Measurements from ENCODE around the gene KPNA4.
"Not testable (repeated sequence)": the region's sequence is repeated elsewhere in the genome, so short reads cannot be mapped to it uniquely, and the experiment has no call there.

The KPNA4 gene

DNA sequence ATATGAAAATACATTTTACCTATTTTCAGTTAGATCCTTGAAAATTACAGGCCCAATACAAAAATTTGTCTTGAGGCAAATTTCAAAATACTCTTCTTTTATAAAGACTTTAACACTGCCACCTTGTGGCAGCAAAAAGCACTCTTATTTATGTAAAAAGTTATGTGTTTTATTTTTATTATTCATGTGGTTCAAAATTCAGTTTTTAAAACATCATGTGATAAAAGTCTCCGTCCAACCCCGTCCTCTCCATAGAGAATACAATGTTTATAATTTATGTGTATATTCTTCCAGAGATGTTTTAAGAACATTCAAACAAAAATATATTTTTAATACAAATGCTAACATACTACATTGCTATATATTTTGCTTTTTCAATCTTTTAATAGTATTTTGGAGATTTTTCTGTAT, 78.9 kb downstream of the KPNA4 start:
- no peak for DNase-seq (ENCODE audit: low read depth in 2 of 2)

GRCh38 chr3:160482796-160483195, 82.6 kb downstream of the KPNA4 start:
- no peak for DNase-seq (ENCODE audit: low read depth in 2 of 2)

DNA sequence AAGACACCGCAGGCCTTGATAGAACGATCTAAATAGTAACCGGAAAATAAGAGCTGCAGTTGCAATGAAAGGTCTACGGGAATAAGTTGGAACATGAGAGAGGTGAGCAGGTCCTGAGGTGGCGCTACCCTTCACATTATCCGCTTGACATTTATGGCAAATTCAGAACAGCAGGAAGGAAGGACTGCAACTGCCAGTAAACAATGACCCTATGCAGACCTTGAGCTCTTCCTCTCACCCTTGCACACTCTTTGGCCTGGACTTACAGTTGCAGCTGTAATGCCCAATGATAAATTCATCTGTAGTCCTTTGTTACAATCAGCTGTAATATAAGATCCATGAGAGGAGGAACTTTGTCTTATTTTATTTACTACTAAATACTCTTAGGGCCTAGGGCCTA, 83.5 kb downstream of the KPNA4 start:
- no peak for DNase-seq (ENCODE audit: low read depth in 2 of 2)

- DNase-seq (ENCODE audit: low read depth in 2 of 2): no peak
These were observed 84.4 kb downstream of the KPNA4 start for GRCh38 chr3:160480931-160481330.

- no peak for DNase-seq (ENCODE audit: low read depth in 2 of 2)
These were observed 86.0 kb downstream of the KPNA4 start for GRCh38 chr3:160479376-160479775.

DNA sequence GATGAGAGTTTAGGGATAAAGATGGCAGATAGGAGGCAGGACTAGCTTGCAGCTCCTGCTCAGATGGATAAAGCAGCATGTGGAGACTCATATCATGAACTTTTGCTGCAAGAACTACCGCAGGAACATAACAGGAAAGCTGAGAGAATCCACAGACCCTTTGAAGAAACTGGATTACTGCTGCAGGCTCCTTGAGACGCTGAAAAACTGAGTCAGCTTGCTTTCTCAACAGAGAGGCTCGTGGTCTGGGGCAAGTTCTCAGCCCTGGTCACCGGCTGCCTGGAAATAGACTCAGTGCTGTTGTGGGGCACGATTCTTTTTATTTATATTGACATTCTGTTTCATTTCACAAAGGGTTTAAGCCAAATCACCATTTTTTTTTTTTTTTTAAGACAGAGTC, 87.0 kb downstream of the KPNA4 start:
- DNase-seq (ENCODE audit: low read depth in 2 of 2): no peak

DNA sequence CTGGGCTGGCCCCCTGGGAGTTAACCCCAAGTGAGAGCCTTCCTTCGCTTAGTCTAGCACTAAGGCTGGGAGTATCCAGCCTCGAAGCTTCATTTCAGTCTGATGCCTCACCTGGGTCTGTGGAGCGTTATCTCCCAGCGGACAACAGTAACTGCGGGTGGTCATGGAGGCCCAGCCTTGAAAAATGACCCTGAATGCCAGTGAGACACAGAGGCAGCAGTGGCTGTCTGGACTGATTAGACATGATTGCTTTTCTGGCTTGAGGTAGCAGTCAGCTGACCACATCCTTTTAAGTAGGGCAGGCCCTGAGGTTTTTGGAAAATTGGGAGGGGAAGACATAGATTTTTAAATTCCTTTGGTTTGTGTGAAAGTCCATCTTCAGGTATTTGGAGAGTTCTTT, 87.6 kb downstream of the KPNA4 start:
- DNase-seq (ENCODE audit: low read depth in 2 of 2): no peak

GRCh38 chr3:160475884-160476283, 89.5 kb downstream of the KPNA4 start:
- DNase-seq (ENCODE audit: low read depth in 2 of 2): no peak

GRCh38 chr3:160475153-160475552, 90.2 kb downstream of the KPNA4 start:
- no peak for DNase-seq (ENCODE audit: low read depth in 2 of 2)

- no peak for DNase-seq (ENCODE audit: low read depth in 2 of 2)
These were observed 90.9 kb downstream of the KPNA4 start for GRCh38 chr3:160474416-160474838.

- no peak for DNase-seq (ENCODE audit: low read depth in 2 of 2)
These were observed 91.4 kb downstream of the KPNA4 start for GRCh38 chr3:160473978-160474377.

- DNase-seq (ENCODE audit: low read depth in 2 of 2): no peak
These were observed 92.2 kb downstream of the KPNA4 start for GRCh38 chr3:160473221-160473620.

DNA sequence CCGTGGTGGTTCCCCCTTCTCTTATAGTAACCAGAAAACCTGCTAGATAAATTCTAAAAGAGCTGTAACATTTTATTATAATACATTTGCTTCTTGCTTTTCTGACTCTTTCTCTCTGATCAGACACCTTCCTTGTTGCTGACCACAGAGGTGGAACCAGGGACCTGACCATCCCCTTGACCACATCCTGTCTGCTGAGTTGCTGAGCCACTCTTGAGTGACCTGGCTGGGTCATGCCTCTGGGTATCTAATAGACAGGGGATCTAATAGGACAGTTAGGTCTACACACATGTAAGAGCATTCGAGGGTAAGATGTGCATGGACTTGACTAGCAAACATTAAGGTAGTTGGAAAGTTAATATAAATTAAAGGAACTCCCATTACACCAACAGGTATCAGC, 93.0 kb downstream of the KPNA4 start:
- no peak for DNase-seq (ENCODE audit: low read depth in 2 of 2)

GRCh38 chr3:160471892-160472291, 93.5 kb downstream of the KPNA4 start:
- DNase-seq (ENCODE audit: low read depth in 2 of 2): no peak

- DNase-seq (ENCODE audit: low read depth in 2 of 2): no peak
These were observed 95.2 kb downstream of the KPNA4 start for GRCh38 chr3:160470181-160470580.

- no peak for DNase-seq (ENCODE audit: low read depth in 2 of 2)
These were observed 100.4 kb downstream of the KPNA4 start for GRCh38 chr3:160464971-160465370.

DNA sequence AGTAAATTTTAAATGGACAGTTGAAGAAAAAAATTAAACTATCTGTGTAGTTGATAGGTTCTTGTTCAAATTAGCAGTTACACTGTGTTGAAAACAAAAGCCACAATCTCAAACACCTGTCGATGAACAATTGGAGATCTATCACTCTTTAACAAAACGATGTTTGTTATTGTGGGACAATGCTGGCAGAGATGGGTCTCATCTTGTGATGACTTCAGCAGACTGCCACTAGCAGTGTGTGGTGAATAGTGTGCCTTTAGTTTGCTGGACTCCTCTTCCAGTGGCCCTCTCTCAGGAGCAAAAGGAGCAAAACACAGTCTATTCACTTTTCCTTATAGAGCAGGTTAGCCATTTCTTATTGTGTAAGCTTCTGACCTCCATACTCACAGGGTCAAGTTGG, 101.0 kb downstream of the KPNA4 start:
- DNase-seq (ENCODE audit: low read depth in 2 of 2): no peak

DNA sequence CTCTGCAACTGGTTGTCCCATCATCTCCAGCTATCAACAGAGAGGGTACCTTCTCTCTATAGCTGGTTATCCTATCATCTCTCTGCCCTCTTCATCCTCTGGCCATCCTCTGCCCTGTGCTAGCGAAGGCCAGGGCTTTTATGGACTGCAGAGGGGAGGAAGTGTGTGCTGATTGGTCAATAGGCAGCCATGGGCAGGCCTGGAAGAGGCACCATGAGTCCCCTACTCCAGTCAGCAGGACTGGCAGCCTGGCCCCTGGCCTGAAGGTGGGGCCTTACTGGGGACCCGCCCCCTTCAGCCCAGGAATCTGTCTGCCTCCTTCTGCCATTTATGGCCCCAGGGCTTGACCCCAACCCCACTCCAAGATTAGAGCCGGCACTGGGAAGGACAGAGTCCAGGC, 105.3 kb downstream of the KPNA4 start:
- DNase-seq (ENCODE audit: low read depth in 2 of 2): no peak

- DNase-seq (ENCODE audit: low read depth in 2 of 2): no peak
These were observed 105.9 kb downstream of the KPNA4 start for GRCh38 chr3:160459450-160459970.

DNA sequence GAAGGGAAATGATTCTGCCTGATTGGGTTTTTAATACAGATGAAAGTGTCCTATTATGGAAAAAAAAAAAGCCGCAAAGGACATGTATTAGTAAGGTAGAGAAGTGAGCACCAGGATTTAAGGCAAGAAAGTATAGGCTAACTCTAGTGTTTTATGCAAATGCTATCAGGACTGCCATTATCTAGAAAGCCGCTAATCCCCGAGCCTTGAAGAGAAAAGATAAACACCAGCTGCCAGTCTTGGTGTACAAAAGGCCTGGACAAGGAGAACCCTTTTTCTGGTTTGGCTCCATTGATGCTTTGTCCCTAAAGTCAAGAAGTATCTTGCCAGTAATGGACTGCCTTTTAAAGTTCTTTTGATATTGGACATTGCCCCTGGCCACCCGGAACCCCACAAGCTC, 107.2 kb downstream of the KPNA4 start:
- no peak for DNase-seq (ENCODE audit: low read depth in 2 of 2)

DNA sequence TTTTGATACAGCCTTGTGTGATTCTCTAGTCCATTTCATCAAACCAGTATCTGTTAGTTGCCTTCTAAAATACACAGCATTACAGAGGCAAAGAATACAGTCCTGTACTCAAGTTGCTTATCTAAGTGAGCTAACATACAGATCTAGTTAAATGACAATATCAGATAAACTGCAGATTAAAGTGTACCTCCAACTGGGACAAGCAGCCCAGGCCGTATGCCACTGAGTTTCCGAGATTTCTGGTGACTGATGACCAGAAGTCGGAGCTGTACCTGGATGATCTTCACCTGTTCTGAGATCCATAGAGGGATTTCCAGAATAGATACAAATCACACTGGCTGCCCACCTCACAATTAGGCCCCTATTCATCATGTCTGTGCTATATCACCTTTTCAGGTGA, 109.5 kb downstream of the KPNA4 start:
- DNase-seq (ENCODE audit: low read depth in 2 of 2): no peak

- no peak for DNase-seq (ENCODE audit: low read depth in 2 of 2)
These were observed 110.4 kb downstream of the KPNA4 start for GRCh38 chr3:160454995-160455394.

GRCh38 chr3:160452251-160452650, 113.1 kb downstream of the KPNA4 start:
- DNase-seq (ENCODE audit: low read depth in 2 of 2): not testable (repeated sequence)

GRCh38 chr3:160451602-160452001, 113.8 kb downstream of the KPNA4 start:
- DNase-seq (ENCODE audit: low read depth in 2 of 2): no peak

DNA sequence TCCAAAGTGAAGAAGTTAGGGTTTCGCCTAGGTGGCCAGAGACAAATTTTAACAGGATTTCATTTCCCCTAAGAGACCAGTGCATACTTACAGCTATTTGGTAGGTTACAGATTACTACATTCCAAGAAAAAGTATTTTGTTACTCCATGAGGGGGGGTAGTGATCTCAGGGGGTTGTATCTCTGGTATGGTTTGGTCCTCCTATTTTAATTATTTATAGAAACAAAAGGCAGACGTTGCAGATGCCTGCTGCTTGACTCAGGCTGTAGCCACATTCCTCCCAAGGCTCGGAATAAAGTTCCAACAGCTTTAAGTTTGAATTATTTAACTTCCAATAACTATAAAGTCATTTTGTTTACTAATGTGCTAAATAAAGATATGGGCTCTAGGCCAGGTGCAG, 114.5 kb downstream of the KPNA4 start:
- no peak for DNase-seq (ENCODE audit: low read depth in 2 of 2)

All from stimulated activated CD4-positive, alpha-beta T cell treated with anti-CD3 and anti-CD28 coated beads, Interleukin-12 subunit alpha, Interleukin-12 subunit beta, amount 100 ng/mL, for 24 hours (primary cell).